Esophagus muscularis mucosa (tissue), 4 donors: ENCODE data around the gene CWF19L2. TPM values are rescaled to one million over a fixed set of nuclear protein-coding genes. Genes with fewer than 3 reads are reported as not detected.
"Not testable (repeated sequence)": the region's sequence is repeated elsewhere in the genome, so short reads cannot be mapped to it uniquely, and the experiment has no call there.

Experiments used
- DNase-seq: peaks from one replicate; pipeline ENCODE4 v3.0.0-alpha.2; 2017; ENCODE audit errors: extremely low spot score
- H3K27ac ChIP-seq, 4 donors: fragments of 200-600 bp; sonication (generic); replicated peaks in 1 of 4; 1 replicate in 3 of 4; 2 replicates in 1 of 4; pipeline ENCODE4 v1.5.1; 2016 to 2019; ENCODE audit warnings: mild to moderate bottlenecking in 1 of 4
- H3K27me3 ChIP-seq, 4 donors: fragments of 200-600 bp; sonication (generic); one replicate each; pipeline versions ENCODE4 v1.5.1 to v1.6.0; 2016 to 2019
- H3K36me3 ChIP-seq, 4 donors: fragments of 200-600 bp; sonication (generic); one replicate each; pipeline ENCODE4 v1.5.1; 2016 to 2019
- H3K4me1 ChIP-seq, 4 donors: fragments of 200-600 bp; sonication (generic); one replicate each; pipeline ENCODE4 v1.5.1; 2016 to 2019
- H3K4me3 ChIP-seq, 4 donors: fragments of 200-600 bp; sonication (generic); 1 replicate in 2 of 4; 2 replicates in 2 of 4; pipeline ENCODE4 v1.5.1; 2016 to 2019; ENCODE audit warnings: mild to moderate bottlenecking in 4 of 4, moderate library complexity in 1 of 4
- H3K9me3 ChIP-seq, 4 donors: fragments of 200-600 bp; sonication (generic); 1 replicate in 3 of 4; 2 replicates in 1 of 4; pipeline ENCODE4 v1.5.1; 2016 to 2019
- CTCF ChIP-seq, 3 experiments: fragments of 200-600 bp in 2 of 3; fragments of 450-650 bp in 1 of 3; sonication (generic) in 2 of 3; IDR thresholded peaks; one replicate each; pipeline ENCODE4 v1.5.1; 2017 to 2019; ENCODE audit warnings: antibody characterized with exemption in 3 of 3, mild to moderate bottlenecking in 2 of 3, moderate library complexity in 1 of 3
- EP300 ChIP-seq: sonication (generic); formaldehyde crosslinking; IDR thresholded peaks from one replicate; pipeline ENCODE4 v1.6.1; 2017; ENCODE audit warnings: antibody characterized with exemption
- POLR2A ChIP-seq: fragments of 450-650 bp; IDR thresholded peaks from one replicate; pipeline ENCODE4 v1.6.1; 2017; ENCODE audit warnings: antibody characterized with exemption, moderate library complexity, mild to moderate bottlenecking, low read depth
- POLR2AphosphoS5 ChIP-seq, 2 donors: sonication (generic); formaldehyde crosslinking; IDR thresholded peaks; one replicate each; pipeline ENCODE4 v1.6.1; 2017; ENCODE audit warnings: antibody characterized with exemption in 2 of 2
- WGBS: methylation state at CpG from one replicate; pipeline ENCODE4 v1.1.5; 2018; 5-methylcytosine and 5-hydroxymethylcytosine counted together
- intact Hi-C: fragments of 100-400 bp; cut with DNase I; formaldehyde crosslinking; loops from one replicate; pipeline ENCODE4 v1.15.1; 2023
- total RNA-seq, 4 donors: library from RNA; depleted of rRNA; stranded (reverse); fragments of >200 nt; gene quantifications; one replicate each; pipeline versions ENCODE4 v1.1.0 to v1.2.1, GENCODE V29; 2016

Gene CWF19L2
- total RNA-seq, 4 donors from 2014 or later: 14.4 to 34.5 (median 17.1) TPM

DNA sequence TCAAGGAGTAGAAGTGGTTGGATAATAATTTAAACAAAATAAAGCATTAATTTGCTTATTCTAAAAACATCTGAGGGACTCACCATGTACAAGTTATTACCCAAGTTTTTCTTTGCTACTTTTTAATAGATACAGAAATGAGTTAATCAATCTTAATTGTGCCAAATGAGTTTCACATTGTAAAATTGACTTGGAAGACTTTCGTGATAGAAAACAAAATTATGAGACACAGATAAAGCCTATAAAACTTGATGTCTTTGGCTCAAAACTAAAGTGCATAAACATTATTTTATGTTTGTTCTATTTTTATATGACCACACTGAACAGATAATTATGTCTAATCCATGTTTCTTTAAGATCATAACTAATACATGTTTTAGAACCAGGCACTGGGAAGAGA lies 10.1 kb upstream of the CWF19L2 start:
- WGBS: 74% methylated on average over 1 of the region's 1 CpG
- Histone ChIP-seq H3K27ac (no peak overlapping the region), H3K9me3 (no peaks in the 10 kb centered on the region), H3K27me3 (peaks cover 0 to 14% (median 2%) of the 10 kb centered on the region in 4 donors), H3K4me1 (no peaks in the 10 kb centered on the region), H3K4me3 (no peak overlapping the region), H3K36me3 (no peaks in the 10 kb centered on the region)
- no peak for DNase-seq
- intact Hi-C loops: no loop called here
- TF ChIP-seq POLR2A (no peak), POLR2AphosphoS5 (IDR thresholded peaks at IDR 0.05) (no peak), CTCF (IDR thresholded peaks at IDR 0.05) (no peak), EP300 (no peak)

DNA sequence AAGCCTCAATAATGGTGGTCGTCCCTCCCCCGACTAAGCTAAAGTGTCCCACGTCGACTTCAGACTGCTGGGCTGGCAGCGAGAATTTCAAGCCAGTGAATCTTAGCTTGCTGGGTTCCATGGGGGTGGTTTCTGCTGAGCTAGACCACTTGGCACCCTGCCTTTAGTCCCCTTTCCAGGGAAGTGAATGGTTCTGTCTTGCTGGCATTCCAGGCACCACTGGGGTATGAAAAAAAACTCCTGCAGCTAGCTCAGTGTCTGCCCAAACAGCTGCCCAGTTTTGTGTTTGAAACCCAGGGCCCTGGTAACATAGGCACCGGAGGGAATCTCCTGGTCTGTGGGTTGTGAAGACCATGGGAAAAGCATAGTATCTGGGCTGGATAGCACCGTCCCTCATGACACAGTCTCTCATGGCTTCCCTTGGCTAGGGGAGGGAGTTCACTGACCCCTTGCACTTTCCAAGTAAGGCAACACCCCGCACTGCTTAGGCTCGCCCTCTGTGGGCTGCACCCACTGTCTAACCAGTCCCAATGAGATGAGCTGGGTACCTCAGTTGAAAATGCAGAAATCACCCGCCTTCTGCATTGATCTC lies 8.7 kb upstream of the CWF19L2 start:
- peaks cover 0 to 14% (median 2%) of the 10 kb centered on the region in 4 donors for H3K27me3 ChIP-seq
- H3K4me3 ChIP-seq, intact Hi-C loops, H3K9me3 ChIP-seq, DNase-seq, H3K27ac ChIP-seq, H3K4me1 ChIP-seq, H3K36me3 ChIP-seq: not testable (repeated sequence)
- 75% methylated on average over 5 of the region's 10 CpGs for WGBS

- DNase-seq: no peak
- H3K27me3 ChIP-seq: no peaks in the 10 kb centered on the region
- H3K4me1 ChIP-seq: peaks cover 10 to 25% (median 20%) of the 10 kb centered on the region in 4 donors
- H3K4me3 ChIP-seq: peak overlapping the region; percentile 68 to 80 (median 76)
- WGBS: 0% methylated on average over 6 of the region's 6 CpGs
- peaks cover 20 to 28% (median 25%) of the 10 kb centered on the region in 4 donors for H3K36me3 ChIP-seq
- TF ChIP-seq CTCF (IDR thresholded peaks at IDR 0.05) (no peak), EP300 (no peak), POLR2A (no peak), POLR2AphosphoS5 (IDR thresholded peaks at IDR 0.05) (no peak)
- H3K9me3 ChIP-seq: no peaks in the 10 kb centered on the region
- H3K27ac ChIP-seq: peak overlapping the region; percentile 72 to 84 (median 76)
- intact Hi-C loops: no loop called here
These were observed 444 bp downstream of the CWF19L2 start for GRCh38 chr11:107457205-107457557.

DNA sequence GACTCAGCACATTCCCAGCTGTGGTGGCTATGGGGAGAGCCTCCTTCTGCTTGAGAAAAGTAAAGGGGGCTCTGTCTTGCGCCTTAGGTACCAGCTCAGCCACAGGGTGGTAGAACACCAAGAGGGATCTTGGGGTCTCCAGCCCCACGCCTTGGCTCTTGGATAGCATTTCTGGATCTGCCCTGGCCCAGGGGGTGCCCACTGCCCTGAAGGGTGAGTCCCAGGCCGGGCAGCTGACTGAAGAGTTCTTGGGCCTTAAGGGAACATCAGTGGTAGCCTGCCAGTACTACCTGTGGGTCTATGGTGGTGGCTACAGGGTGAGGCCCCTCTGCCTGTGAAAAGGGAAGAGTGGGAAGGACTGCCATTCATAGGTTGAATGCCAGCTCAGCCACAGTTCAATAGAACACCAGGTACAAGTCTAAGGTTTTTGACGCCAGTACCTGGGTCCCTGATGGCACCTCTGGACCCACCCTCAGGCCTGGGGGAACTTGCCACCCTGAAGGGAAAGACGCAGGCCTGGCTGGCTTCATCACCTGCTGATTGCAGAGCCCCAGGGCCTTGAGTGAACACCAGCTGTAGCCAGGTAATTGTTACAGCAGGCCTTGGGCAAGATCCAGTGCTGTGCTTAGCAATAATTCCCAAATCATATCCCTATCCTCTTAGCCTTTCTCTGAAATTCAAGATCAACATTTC lies 3.9 kb downstream of the CWF19L2 start:
- Histone ChIP-seq H3K4me1 (peaks cover 10 to 25% (median 20%) of the 10 kb centered on the region in 4 donors), H3K4me3 (no peak overlapping the region), H3K9me3 (no peaks in the 10 kb centered on the region), H3K27ac (no peak overlapping the region), H3K36me3 (peaks cover 20 to 29% (median 25%) of the 10 kb centered on the region in 4 donors), H3K27me3 (no peaks in the 10 kb centered on the region)
- 93% methylated on average over 3 of the region's 5 CpGs for WGBS
- TF ChIP-seq POLR2A (no peak), CTCF (IDR thresholded peaks at IDR 0.05) (no peak), EP300 (no peak), POLR2AphosphoS5 (IDR thresholded peaks at IDR 0.05) (no peak)
- DNase-seq: no peak
- intact Hi-C loops: no loop called here

DNA sequence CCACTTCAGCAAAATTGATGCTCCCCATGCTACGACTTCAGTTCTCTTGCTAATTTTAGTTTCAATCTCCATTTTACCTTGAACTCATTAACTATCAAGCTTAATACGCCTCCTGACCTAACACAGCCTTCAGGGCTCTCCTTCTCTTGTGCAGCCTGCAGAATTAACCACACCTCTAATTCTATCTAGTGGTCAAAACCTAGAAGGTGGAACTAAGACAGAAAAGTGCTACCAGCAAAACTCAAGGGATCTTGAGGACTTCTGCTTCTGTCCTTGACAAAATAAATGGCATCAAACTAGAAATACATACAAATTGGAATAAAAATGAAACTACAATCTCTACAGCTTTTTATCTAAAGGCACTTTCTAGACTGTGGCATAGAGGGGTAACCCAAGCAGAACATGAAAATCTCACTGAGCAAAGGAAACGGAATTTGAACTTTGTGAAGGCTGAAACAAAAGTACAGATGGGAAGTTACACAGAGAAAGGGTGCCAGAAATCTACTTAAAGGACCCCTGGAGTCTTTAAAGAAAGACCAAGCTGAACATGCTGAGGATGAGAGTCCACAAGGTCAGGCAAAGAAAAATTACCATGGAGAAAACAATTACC lies 10.7 kb downstream of the CWF19L2 start:
- Histone ChIP-seq H3K27me3 (no peaks in the 10 kb centered on the region), H3K4me1 (no peaks in the 10 kb centered on the region), H3K9me3 (no peaks in the 10 kb centered on the region), H3K27ac (no peak overlapping the region), H3K4me3 (no peak overlapping the region), H3K36me3 (peaks cover 14 to 50% (median 20%) of the 10 kb centered on the region in 4 donors)
- DNase-seq: no peak
- intact Hi-C loops: no loop called here
- TF ChIP-seq CTCF (IDR thresholded peaks at IDR 0.05) (no peak), POLR2A (no peak), POLR2AphosphoS5 (IDR thresholded peaks at IDR 0.05) (no peak), EP300 (no peak)
- WGBS: 92% methylated on average over 3 of the region's 3 CpGs
